ENCODE measurements around the gene CT45A5. TPM values are rescaled to one million over a fixed set of nuclear protein-coding genes. Genes with fewer than 3 reads are reported as not detected.
"Not testable (repeated sequence)": the region's sequence is repeated elsewhere in the genome, so short reads cannot be mapped to it uniquely, and the experiment has no call there.

CT45A5 gene
- not detected for total RNA-seq

- H3K36me3 ChIP-seq; H3K4me3 ChIP-seq; DNase-seq (ENCODE audit: low spot score); H3K27ac ChIP-seq; H3K4me1 ChIP-seq; H3K9me3 ChIP-seq; H3K27me3 ChIP-seq: not testable (repeated sequence)
Observed at GRCh38 chrX:135785403-135785802, at the start of gene CT45A5. Gene CT45A5, minus strand, starts transcription at chrX:135785503. Its CDS starts 3,774 bp downstream, at chrX:135781729.

GRCh38 chrX:135819912-135820311 lies 34.6 kb upstream of the CT45A5 start, which contains the start of gene CT45A2:
Gene CT45A2, minus strand, starts transcription at chrX:135820012. Its CDS starts 3,747 bp downstream, at chrX:135816265.
- H3K4me1 ChIP-seq; H3K4me3 ChIP-seq; H3K36me3 ChIP-seq; DNase-seq (ENCODE audit: low spot score); H3K27me3 ChIP-seq; H3K27ac ChIP-seq; H3K9me3 ChIP-seq: not testable (repeated sequence)

GRCh38 chrX:135802687-135803086 lies 17.4 kb upstream of the CT45A5 start, which contains the start of gene CT45A6:
Gene CT45A6, minus strand, starts transcription at chrX:135802787. Its CDS starts 3,794 bp downstream, at chrX:135798993.
- not testable (repeated sequence) for H3K36me3 ChIP-seq; H3K9me3 ChIP-seq; H3K4me1 ChIP-seq; H3K4me3 ChIP-seq; H3K27ac ChIP-seq; H3K27me3 ChIP-seq; DNase-seq (ENCODE audit: low spot score)

GRCh38 chrX:135768091-135768490 lies 17.2 kb downstream of the CT45A5 start, which contains the start of gene CT45A3:
Gene CT45A3, minus strand, starts transcription at chrX:135768191. Its CDS starts 3,747 bp downstream, at chrX:135764444.
- not testable (repeated sequence) for H3K36me3 ChIP-seq; H3K27ac ChIP-seq; H3K4me1 ChIP-seq; H3K27me3 ChIP-seq; DNase-seq (ENCODE audit: low spot score); H3K4me3 ChIP-seq; H3K9me3 ChIP-seq

GRCh38 chrX:135744739-135745138 lies 40.6 kb downstream of the CT45A5 start:
- not testable (repeated sequence) for DNase-seq (ENCODE audit: low spot score); H3K27me3 ChIP-seq; H3K4me3 ChIP-seq

GRCh38 chrX:135741192-135741715 lies 44.0 kb downstream of the CT45A5 start:
- no peak for DNase-seq (ENCODE audit: low spot score)
- H3K36me3 ChIP-seq = no peaks in the 10 kb centered on the region
- TF ChIP-seq CTCF (IDR thresholded peaks at IDR 0.05) = no peak
- H3K4me1 ChIP-seq = no peaks in the 10 kb centered on the region
- H3K27ac ChIP-seq = no peak overlapping the region
- H3K27me3 ChIP-seq = no peaks in the 10 kb centered on the region
- no peak overlapping the region for H3K4me3 ChIP-seq
- no peaks in the 10 kb centered on the region for H3K9me3 ChIP-seq

More at GRCh38 chrX:135744739-135745138, 40.6 kb downstream of the CT45A5 start:
- not testable (repeated sequence) for H3K36me3 ChIP-seq, H3K4me1 ChIP-seq, H3K27ac ChIP-seq, H3K9me3 ChIP-seq

- Histone ChIP-seq H3K27me3 (no peaks in the 10 kb centered on the region), H3K9me3 (no peaks in the 10 kb centered on the region), H3K36me3 (no peaks in the 10 kb centered on the region), H3K27ac (no peak overlapping the region), H3K4me1 (no peaks in the 10 kb centered on the region), H3K4me3 (no peak overlapping the region)
- DNase-seq (ENCODE audit: low spot score) = no peak
- peak in 1 of 2 donors; percentile 23 for TF ChIP-seq CTCF (IDR thresholded peaks at IDR 0.05)
Observed at GRCh38 chrX:135740681-135741149, 44.6 kb downstream of the CT45A5 start.

- H3K4me1 ChIP-seq = no peaks in the 10 kb centered on the region
- H3K27ac ChIP-seq = no peak overlapping the region
- no peaks in the 10 kb centered on the region for H3K9me3 ChIP-seq
- no peak for TF ChIP-seq CTCF (IDR thresholded peaks at IDR 0.05)
- no peaks in the 10 kb centered on the region for H3K36me3 ChIP-seq
- no peaks in the 10 kb centered on the region for H3K27me3 ChIP-seq
- no peak overlapping the region for H3K4me3 ChIP-seq
- no peak for DNase-seq (ENCODE audit: low spot score)
Observed at GRCh38 chrX:135737366-135738071, 47.8 kb downstream of the CT45A5 start.

GRCh38 chrX:135734666-135735065 lies 50.6 kb downstream of the CT45A5 start:
- not testable (repeated sequence) for H3K27me3 ChIP-seq; H3K36me3 ChIP-seq; DNase-seq (ENCODE audit: low spot score); H3K4me1 ChIP-seq; H3K27ac ChIP-seq; H3K4me3 ChIP-seq; H3K9me3 ChIP-seq

Measured in right atrium auricular region (tissue), 2 donors.